MV-4-11 (cell line): Measurements from ENCODE around the gene KCNG4.
A peak's percentile ranks its signal among the peaks of the same experiment; 100 is the strongest.
"Not testable (repeated sequence)": the region's sequence is repeated elsewhere in the genome, so short reads cannot be mapped to it uniquely, and the experiment has no call there.

ENCODE experiments used
- DNase-seq: peaks from one replicate; lab custom pipeline; 2025; lab: John Stamatoyannopoulos, UW

Gene KCNG4

GRCh38 chr16:84205976-84206691, 33.7 kb downstream of the KCNG4 start:
- no peak for DNase-seq

DNA sequence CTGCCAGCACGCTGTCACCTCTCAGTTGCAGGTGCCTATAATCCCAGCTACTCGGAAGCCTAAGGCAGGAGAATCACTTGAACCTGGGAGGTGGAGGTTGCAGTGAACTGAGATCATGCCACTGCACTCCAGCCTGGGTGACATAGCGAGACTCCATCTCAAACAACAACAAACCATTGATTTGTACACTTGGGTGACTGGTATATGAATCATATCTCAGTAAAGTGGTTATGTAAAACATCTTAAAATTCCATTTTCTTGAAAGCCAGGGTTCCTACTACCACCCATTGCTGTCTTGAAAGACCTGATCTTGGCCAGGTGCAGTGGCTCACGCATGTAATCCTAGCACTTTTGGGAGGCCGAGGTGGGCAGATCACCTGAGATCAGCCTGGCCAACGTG, 34.7 kb downstream of the KCNG4 start:
- not testable (repeated sequence) for DNase-seq

- DNase-seq, result not testable (repeated sequence)
Measured at GRCh38 chr16:84204551-84204950, 35.3 kb downstream of the KCNG4 start.

DNA sequence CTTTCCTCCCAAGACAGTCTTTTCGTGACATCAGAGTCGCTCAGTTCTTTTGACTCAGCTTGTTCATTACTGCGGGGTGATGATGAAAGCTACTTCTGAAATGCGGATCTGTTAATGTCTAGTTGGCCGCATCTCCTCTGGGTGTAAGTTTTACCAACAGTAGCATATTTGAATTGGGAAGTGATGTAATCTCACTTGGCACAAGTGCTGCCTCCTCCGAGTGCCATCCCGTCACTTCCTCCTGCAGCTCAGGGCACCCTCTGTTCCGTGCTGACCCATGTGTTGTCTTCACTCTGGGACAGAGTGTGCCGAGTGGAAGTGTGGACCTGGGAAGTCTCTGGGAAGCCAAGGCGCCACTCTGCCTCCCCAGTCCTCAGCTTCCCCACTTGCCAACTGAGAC, 40.0 kb downstream of the KCNG4 start:
- DNase-seq, result peak; percentile 96

- no peak for DNase-seq
Measured at GRCh38 chr16:84199097-84199496, 40.7 kb downstream of the KCNG4 start.

- peak; percentile 31 for DNase-seq
Measured at GRCh38 chr16:84198401-84198800, 41.4 kb downstream of the KCNG4 start.

GRCh38 chr16:84197466-84198128, 42.2 kb downstream of the KCNG4 start:
- DNase-seq, result no peak

- peak; percentile 63 for DNase-seq
Measured at GRCh38 chr16:84196727-84197394, 43.0 kb downstream of the KCNG4 start.

DNA sequence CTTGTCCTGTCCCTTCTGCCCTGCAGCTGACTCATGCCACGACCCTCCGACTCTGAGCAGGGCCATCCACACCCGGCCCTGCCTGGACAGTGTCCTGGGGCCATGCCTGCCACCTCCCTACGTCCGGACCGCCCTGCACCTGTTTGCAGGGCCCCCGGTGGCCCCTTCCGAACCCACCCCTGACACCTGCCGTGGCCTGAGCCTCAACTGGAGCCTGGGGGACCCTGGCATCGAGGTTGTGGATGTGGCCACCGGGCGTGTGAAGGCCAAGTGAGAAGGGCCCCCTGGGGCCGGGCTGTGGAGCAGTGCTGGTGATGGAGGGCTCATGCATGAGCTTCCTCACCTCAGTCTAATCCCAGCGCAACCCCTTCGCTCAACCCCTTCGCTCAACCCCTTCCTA, 43.7 kb downstream of the KCNG4 start:
- DNase-seq, result no peak

DNA sequence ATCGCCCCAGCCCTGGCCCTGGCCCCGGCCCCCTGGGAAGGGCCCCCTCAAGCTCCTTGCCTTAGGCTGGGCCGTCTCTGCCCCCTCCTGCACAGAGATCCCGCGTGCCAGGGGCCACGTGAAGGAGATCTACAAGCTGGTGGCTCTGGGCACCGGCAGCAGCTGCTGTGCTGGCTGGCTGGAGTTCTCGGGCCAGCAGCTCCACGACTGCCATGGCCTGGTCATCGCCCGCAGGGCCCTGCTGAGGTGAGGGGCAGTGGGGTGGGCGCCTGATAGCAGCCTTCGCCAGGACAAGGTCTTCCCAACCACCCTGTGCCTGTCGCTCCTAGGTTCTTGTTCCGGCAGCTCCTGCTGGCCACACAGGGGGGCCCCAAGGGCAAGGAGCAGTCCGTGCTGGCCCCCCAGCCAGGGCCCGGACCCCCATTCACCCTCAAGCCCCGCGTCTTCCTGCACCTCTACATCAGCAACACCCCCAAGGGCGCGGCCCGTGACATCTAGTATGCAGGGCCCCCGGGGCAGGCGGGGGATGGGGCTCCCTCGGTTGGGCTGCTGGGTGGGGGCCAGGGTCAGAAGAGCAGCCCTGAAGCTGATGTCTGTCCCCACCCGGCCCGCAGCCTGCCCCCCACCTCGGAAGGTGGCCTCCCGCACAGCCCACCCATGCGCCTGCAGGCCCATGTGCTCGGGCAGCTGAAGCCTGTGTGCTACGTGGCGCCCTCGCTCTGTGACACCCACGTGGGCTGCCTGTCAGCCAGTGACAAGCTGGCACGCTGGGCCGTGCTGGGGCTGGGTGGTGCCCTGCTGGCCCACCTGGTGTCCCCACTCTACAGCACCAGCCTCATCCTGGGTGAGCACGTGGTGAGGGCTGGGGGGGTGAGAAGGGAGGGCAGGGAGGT, 44.4 kb downstream of the KCNG4 start:
- DNase-seq, result no peak

- no peak for DNase-seq
Measured at GRCh38 chr16:84194470-84195200, 45.2 kb downstream of the KCNG4 start.

GRCh38 chr16:84194018-84194417, 45.8 kb downstream of the KCNG4 start:
- DNase-seq, result no peak

GRCh38 chr16:84193480-84193879, 46.3 kb downstream of the KCNG4 start:
- no peak for DNase-seq

DNA sequence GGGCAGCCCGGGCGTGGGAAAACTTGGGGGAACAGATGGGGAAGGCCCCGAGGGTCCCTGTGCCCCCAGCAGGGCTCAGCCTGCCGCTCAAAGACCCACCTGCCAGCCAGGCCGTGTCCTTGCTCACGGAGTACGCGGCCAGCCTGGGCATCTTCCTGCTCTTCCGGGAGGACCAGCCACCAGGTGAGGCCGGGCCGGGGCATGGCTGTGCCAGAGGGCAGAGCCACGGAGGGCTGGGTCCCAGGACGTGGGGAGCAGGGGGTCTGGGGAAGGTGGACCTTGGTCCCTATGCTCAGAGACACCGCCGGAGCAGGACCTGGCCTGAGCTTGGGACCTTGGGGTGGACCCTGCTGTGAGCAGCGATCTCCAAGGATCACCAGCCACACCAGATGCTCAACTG, 48.3 kb downstream of the KCNG4 start:
- DNase-seq, result no peak

GRCh38 chr16:84190731-84191388, 49.0 kb downstream of the KCNG4 start, which contains the start of gene ADAD2:
TSS of gene ADAD2 (plus strand) at chr16:84191157. CDS start at chr16:84191231, 74 bp downstream.
- no peak for DNase-seq

GRCh38 chr16:84186685-84187437, 53.0 kb downstream of the KCNG4 start, which contains the start of gene TAF1C:
TSS of gene TAF1C (minus strand) at chr16:84187057. CDS start at chr16:84184988, 2,069 bp downstream.
- DNase-seq, result peak; percentile 91

- no peak for DNase-seq
Measured at GRCh38 chr16:84184775-84185174, 55.0 kb downstream of the KCNG4 start.

DNA sequence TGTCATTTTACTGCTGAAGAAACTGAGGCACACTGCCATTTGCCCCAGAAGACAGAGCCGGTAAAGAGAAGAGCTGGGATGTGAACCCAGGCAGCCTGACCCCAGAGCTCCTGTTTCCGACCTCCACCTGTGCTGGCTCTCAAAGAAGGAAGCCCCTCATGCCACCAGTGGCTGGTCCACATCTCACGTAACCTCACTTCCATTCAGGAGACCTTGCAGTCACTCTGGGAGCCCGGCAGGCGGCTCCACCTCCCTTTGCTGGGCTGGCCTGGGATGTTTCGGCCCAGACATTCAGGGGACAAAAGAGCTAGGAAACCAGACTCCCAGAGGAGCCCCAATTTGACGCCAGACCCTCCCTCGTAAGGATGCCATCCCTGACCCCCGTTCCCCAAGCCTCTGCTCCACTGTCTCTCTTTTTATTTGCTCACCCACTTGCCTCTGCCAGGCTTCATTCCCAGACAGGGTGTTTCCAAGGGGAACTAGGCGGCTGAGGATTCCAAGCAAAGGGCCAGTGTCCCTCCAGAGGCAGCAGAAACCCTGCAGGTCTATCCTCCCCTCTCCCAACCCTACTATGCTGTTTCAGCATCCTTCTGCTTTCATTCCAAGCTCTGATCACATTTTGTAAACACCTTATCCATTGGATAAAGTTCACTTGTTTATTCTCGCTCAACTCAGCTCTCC, 55.8 kb downstream of the KCNG4 start:
- no peak for DNase-seq

GRCh38 chr16:84183572-84183875, 56.3 kb downstream of the KCNG4 start:
- DNase-seq, result no peak
